Measurements from ENCODE around the gene RTP4.
"Not testable (repeated sequence)": the region's sequence is repeated elsewhere in the genome, so short reads cannot be mapped to it uniquely, and the experiment has no call there.

The RTP4 gene

GRCh38 chr3:187375581-187375980, 7.4 kb downstream of the RTP4 start:
- DNase-seq = no peak

- no peak for DNase-seq
Observed at GRCh38 chr3:187377842-187378241, 9.7 kb downstream of the RTP4 start.

- DNase-seq = no peak
Observed at GRCh38 chr3:187382609-187383151, 14.5 kb downstream of the RTP4 start.

GRCh38 chr3:187383246-187383645, 15.1 kb downstream of the RTP4 start:
- no peak for DNase-seq

- no peak for DNase-seq
Observed at GRCh38 chr3:187385296-187385695, 17.1 kb downstream of the RTP4 start.

- no peak for DNase-seq
Observed at GRCh38 chr3:187396661-187397060, 28.5 kb downstream of the RTP4 start.

- no peak for DNase-seq
Observed at GRCh38 chr3:187398955-187399354, 30.8 kb downstream of the RTP4 start.

GRCh38 chr3:187400756-187401155, 32.6 kb downstream of the RTP4 start:
- no peak for DNase-seq

- DNase-seq = no peak
Observed at GRCh38 chr3:187401856-187402255, 33.7 kb downstream of the RTP4 start.

- peak; percentile 96 for DNase-seq
Observed at GRCh38 chr3:187403768-187404288, 35.6 kb downstream of the RTP4 start.

GRCh38 chr3:187406927-187407326, 38.7 kb downstream of the RTP4 start:
- DNase-seq = no peak

- not testable (repeated sequence) for DNase-seq
Observed at GRCh38 chr3:187411991-187412781, 44.0 kb downstream of the RTP4 start.

Measured in EL (cell line).